Dedifferentiated amniotic fluid mesenchymal stem cell (primary cell): ENCODE measurements around the gene LDHAL6B.

Experiments used
- DNase-seq: peaks from one replicate; pipeline ENCODE4 v3.0.0-alpha.2; 2016; ENCODE audit errors: extremely low spot score

LDHAL6B gene

DNA sequence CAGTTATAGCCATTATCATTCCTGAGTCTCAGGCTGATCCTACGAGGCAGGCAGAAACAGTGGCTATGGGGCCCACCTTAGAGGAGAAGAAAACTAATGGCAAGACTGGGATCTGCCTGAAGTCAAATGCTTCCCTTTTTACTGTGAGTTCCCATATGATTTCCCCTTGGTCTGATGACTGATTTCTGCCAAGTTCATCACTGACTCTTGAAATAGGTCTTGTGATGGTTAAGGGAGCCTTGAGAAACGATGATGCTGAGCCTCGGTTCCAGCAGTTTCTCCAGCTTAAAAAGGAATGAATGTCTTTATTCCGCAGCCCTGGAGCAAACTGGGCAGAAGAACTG, 29.4 kb upstream of the LDHAL6B start:
- no peak for DNase-seq

DNA sequence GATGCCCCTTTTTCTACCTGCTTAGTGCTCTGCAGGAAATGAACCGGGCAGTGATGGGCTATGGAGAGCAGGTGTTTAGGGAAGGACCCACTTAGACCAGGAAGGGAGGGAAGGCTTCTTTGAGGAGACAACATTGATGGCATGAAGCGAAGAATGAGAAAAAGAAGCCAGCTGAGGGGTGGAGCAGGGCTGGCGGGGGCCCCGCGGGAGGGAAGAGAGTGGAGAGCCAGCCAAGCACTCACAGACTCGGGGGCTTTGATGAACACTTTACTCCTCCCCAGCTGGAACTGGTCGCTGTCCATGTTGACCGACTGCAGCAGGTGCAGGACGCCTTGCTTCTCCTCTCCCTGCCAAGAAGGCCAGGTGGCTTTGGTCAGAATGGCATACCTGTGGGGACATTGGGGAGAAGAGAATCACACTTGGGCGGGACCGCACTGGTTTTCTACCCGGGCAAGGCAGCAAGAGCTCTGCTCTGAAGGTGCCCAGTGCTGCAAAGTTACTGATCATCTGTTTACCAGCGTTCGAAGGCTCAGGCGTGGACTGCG, 28.4 kb upstream of the LDHAL6B start:
- no peak for DNase-seq

DNA sequence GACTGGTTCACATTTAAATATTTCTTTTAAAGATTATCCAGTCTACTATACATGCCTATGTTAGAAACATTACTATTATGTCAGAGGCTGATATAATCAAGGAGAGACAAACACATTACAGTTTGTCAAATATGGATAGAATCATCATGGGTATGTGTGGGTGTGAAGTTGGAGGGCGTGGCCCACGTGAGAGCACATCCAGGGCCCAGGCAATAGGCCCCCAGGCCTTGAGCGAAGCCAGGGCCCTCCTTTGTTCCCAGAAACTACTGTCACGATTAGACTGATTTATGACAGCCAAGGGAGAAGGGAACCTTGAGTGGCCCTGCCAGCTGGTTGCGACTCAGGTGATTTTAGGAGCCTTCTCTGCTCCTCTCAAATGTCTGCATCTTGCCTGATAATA, 26.9 kb upstream of the LDHAL6B start:
- no peak for DNase-seq

DNA sequence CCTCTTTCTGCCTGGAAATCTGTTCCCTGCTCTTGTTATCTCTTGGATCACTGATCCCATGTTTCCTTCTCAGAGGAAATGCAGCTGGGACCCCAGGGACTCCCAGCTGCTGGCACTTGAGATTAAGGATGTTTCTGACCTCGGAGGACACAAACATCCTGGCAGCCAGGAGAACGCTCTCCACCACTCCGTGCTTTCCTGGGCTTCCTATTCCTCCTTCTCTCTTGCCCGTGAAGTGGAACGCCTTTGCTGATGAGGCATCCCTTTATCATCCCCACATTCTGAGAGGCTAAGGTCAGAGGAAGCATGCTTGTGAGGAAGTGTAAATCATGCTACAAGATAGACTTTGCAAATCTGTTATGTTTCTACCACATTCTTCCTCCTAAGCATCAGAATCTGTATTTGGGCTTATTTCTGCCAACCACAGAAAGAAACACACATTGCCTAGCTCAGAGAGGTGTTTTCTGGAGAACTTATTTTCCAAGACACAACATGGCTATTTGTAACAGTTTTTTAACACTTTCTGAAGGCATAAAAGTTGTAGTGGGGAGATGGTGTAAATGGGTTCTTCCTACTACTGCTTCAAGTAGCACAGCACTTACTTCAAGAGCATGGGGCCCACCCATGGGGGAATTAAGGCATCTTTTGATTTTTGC, 25.6 kb upstream of the LDHAL6B start:
- DNase-seq, result no peak

DNA sequence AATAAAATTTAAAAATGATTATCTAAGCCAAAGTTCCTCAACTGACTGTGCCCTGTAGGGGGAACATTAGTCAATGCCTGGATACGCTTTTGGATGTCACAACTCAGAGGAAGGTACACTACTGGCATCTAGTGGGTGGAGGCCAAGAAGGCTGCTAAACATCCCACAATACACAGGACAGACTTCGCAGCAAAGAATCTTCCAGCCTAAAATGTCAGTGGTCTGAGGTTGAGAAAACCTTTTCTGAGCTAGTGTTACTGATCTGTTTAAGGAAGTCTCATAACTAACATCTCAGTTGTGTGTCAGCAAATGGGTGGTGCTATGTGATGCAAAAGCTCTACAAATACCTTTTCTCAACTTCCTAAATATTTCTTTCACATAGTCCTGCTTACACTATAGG, 20.9 kb upstream of the LDHAL6B start:
- no peak for DNase-seq

DNA sequence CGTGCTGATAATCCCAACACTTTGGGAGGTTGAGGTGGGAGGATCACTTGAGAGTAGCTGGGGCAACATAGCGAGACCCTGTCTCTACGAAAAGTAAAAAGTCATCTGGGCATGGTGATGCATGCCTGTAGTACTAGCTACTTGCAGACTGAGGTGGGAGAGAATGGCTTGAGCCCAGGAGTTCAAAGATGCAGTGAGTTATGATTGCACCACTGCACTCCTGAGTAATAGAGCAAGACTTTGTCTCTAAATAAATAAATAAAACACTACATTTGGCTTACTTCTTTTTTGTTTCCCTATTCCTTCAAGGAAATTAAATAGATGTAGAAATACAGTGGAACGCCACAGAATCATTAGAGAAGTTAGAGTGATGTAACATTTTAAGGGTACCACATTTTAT, 20.1 kb upstream of the LDHAL6B start:
- DNase-seq, result no peak

DNA sequence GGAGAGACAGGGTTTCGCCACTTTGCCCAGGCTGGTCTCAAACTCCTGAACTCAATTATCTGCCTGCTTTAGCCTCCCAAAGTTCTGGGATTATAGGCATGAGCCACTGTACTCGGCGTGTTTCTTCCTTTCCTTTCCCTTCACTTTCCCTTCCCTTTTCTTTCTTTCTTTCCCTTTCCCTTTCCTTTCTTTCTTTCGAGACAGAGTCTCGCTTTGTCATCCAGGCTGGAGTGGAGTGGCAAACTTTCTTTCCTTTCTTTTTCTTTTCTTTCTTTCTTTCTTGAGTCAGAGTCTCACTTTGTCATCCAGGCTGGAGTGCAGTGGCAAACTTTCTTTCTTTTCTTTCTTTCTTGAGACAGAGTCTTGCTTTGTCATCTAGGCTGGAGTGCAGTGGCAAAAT, 17.4 kb upstream of the LDHAL6B start:
- DNase-seq, result no peak

DNA sequence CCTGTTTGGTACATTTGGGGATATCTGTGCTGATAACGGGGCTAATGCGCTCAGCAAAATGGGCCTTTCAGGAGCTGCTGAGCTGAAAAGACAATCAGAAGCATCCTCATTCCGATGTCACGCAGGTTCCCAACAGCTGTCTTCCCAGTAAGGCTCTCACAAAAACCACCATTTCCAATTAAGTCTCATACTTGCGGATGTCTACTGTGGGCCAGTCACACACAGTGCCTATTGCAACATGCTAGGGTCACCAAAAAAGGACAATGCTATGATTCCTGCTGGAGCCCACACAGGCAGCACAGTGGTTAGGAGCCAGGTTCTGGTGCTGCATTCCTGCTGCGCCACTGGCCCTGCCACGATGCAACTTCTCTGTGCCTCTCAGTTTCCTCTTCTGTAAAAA, 16.4 kb upstream of the LDHAL6B start:
- DNase-seq, result no peak

DNA sequence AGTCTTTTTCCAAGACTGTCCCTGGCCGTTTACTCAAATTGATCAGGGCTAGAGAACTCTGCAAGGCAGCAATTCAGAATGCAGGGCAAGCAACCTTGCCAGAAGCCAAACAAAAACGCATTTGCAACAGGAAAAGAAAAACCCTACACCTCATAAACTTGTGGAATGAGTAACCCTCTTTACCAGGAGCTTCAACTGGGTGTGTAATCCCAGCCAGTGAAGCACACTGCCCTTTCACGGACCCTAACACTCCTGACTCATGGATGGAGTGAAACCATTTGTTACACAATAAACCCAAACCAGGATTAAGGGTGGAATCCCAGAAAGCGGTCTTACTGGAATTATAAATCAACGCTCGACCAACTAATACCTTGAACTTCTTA, 14.8 kb upstream of the LDHAL6B start:
- peak; percentile 61 for DNase-seq

DNA sequence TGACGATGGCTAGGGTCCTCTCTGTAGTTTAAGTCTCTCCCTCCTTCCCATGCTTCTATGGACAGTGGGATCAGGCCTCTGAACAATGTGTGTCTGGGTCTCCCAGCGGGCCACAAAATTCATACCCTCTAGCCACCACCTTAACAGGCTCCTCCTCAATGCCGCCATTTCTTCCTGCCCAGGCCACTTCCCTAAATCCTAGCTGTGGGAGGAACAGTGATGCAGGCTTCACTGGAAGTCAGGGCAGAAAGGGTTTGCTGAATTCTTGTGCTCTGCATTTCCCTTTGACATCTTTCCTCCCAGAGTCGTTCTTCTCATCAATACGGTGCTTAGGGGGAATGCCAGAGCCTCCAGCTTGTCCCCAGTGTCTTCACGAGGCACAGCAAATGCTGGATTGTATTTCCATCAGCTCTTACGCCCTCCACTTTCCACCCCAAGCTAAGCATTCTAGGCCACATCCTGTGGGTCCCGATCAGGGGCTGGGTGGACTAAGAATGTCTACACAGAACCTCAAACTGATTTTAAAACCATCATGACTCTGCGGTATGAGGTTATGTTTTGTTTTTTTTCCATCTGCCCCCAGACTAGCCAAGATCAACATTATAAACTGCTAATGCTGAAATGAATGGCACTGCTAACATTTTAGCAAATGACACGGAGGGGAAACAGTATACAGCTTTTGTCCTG, 11.9 kb upstream of the LDHAL6B start:
- no peak for DNase-seq

DNA sequence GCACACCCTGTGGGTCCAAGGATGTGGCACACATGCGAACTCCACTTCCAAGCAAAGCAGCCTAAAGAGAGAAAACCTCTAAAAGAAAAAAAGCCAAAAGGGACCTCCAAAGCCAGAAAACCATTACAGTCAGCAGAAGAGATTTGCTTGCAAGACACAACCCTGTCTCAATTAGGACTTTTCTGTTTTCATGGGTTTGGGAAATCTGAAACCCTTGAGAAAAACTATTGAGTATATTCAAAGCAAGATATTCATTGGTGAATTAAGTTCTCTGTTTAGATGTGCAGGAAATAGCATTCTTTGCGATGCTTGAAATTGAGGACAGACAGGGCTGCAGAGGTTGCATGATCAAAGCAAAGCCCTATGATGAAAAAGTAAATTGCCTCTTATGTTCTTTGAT, 10.2 kb upstream of the LDHAL6B start:
- no peak for DNase-seq

DNA sequence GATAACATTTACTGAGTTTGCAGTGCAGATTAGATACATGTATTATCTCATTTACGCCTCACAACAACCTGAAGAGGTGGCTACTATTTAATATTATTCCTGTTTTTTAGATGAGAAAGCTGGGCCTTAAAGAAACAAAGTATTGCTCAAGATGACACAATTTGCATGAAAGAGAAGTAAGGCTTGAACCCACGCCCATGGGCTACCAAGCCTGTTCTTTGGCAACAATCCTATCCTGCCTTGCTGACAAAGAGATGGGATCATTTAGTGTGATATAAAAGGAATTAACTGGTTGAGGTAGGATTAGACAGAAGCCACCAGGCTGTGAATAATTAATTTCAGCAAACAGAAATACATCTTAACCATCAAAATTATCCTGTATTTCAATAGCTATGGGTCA, 9.2 kb upstream of the LDHAL6B start:
- DNase-seq, result no peak

DNA sequence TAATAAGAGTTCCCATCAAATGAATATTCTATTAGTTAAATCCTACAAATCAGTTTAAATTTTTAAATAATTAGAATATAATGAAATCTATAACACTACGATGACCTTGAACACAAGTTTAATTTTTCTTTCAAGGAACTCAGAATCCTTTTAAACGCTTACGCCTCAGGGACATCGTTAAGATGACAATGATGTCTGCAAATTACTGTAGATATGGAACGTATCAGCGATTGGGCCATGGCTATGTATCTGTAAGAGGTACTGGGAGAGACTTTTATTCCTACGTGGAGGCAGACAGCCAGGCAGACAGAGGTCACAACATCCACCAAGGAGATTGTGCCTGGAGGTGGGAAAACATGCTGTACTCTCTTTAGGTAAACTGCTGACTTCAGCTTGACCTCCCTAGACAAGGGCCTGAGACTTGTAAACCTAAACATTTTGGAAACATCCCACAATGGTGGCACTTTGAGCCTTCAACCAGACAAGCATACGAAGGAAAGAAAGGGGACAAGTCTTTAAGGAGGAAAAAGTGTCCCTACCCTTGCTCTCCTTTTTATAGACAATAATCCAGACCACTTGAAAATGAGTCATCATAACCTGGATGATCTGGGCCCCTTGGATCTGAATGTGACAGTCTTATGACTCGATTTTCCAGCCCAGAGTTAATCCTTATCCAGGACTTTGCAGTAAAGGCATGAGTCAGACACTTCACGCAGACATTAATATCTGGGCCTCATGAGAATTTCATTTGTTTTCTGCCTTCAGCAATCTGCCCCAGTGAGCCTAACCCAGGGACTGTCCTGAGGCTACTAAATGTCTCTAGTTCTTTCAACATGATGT, 6.8 kb upstream of the LDHAL6B start:
- peak; percentile 31 for DNase-seq

DNA sequence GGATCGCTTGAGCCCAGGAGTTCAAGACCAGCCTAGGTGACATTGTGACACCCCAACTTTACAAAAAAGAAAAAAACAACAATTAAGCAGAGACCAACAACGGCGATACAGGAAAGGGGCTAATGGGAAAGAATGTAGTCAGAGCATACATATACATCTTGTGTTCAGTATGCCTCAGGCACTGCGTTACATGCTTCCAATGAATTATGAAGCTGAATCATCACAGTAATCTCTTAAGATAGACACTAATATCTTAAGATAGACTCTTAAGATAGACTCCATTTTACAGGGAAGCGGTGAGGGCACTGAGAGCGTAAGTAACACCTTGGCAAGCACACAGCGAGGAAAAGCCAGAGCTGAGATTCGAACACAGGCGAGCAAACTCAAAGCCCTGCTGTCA, 6.1 kb upstream of the LDHAL6B start:
- DNase-seq, result no peak

DNA sequence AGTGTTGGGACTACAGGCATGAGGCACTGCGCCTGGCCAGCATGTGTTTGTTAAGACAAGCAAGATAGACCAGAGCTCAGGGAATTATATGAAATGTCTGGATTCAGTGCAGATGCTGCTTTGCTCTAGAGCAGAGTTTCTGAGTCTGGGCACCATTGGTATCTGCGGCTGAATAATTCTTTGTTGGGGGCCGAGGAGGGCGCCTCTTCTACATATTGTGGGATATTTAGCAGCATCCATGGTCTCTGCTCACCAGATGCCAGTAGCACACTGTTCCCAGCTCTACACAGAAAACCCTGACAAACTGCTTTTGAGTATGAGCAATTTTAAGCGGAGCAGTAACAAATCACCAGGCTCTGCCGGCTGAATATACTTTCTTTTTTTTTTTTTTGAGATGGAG, 3.6 kb upstream of the LDHAL6B start:
- no peak for DNase-seq

DNA sequence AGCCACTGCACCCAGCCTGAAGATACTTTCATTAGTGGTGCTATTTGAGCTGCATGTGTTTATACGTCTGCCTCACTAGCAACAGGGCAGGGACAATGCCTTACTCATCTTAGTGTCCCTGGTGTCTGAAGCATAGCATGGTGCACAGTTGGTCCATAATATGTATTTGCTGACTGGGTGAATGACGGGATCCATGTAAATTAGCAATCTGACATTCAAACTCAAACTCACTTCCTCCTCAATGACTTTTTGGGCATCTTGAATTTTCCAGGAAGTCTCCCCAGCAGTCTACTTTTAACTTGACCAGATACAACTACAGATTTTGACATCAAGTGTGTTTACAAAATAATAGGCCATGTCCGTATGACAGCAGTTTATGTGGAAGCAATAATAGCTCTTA, 3.0 kb upstream of the LDHAL6B start:
- DNase-seq, result no peak

DNA sequence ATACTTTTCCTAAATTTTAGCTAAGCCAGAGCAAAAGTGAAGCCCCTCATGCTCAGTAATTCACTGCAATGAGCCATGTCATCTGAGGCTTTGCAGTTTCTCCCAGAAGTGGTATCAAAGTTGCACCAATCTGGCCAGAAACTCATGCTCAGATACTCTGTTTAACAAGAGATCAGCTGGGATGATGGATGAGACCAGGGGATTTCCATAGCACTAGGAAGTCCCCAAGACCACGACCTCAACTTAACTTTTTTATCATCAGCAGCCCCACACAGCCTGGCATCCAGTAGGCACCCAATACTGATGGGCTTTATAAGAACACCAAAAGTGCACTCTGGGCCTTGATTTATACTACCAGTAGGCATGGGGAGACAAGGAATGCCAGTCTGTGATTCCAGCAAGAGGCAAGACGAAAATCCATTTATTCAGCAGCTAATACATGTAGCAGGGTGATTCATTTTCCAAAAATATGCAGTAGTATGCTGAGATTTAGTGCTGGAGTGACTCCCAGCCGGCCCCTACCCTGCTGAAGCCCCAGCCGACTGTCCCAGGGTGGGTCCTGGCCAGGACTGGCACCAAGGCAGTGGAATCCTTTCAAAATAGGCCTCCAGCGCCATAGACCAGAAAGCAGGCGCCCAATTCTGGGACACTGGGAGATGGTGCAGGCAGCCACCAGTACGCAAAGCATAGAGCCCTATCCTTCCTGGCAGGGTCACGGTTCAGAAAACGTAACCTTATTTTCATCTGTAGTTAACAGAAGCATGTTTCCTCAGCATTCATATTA, 612 bp upstream of the LDHAL6B start:
- DNase-seq, result no peak

DNA sequence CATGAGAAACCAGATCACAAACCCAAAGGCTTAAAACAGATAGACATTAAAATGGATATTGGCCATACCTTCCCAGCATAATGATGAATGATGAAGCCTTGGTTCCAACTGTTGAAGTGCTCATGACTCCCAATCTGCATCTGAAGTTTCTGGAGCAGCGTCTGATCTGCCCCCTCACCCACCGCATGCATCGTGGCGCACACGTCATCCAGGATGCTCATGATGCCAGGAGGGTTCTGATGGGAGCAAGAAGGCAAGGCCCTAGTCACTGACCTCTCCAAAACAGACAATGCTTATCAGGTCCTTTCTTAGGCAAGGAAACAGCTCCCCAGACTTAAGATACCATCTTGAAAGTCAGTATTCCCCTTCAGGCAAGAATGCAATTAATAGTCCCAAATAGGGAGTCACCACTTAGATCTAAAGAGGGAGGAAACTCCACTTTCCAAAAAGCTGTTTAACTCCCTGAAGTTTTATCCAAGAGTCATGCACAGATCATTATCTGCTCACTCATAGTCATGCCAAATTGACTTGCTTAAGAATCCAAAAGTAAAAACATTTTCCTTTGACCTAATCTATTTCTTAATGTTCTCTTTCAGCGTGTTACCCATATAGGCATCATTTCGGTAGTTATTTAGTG, 2.1 kb downstream of the LDHAL6B start:
- peak; percentile 30 for DNase-seq

DNA sequence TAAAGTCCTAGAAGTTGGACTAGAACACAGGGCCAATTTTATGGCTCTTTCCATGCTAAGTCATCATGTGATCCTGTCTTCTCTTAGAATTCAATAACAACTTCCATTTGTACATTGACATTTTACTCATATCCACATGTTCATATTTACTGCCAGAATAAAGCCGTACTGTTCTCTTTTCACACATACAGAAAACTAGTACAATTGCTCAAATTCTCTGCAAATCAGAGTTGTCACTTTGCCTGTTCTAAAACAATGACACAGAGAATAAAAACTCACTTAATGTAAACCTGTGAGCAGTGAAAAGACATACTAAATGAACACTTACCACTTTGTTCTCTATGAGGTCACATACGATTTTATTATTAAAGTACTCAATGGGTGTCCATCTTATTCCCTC, 3.5 kb downstream of the LDHAL6B start:
- no peak for DNase-seq

DNA sequence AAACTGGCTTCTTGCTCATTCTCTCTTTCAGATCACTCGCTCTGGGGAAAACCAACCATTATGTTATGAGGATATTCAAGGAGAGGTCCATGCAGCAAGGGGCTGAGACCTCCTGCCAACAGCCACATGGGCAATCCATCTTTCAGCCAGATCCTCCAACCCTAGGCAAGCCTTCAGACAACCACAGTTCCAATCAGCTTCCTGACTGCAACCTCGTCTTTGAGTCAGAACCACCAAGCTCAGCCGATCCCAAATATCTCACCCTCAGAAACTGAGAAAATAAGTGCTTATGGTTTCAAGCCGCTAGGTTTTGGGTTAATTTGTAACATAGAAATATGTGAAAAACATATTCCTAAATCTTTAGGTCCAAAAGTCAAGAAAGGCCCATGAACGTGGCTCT, 10.3 kb downstream of the LDHAL6B start:
- DNase-seq, result no peak

DNA sequence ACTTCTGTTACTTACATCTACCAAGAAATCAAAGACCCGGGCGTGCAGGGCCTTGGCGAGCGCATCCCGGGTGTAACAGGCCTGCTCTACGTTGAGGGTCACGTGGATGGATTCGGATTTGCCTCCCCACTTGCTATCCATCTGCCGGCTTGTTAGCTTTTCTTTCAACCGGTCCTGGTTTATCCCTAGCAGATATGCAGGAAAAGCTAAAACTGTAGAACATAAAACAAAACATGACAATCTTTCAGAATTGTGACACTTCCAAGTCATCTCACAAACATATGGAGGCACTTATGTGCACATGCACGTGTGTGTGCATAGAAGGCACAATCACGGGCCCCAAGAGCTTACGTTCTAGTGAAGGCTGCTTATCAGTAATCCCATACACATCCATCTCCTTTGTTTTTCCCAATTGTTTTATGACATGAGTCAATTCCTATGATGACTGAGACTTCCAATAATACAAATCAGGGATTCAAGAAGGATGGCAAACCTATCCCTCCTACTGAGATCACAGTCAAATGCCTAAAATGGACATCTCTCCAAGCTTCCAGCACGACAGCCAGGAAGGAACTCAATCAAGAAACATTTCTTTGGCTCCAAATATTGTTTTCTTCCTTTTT, 11.3 kb downstream of the LDHAL6B start:
- DNase-seq, result no peak
